Panc1 (cell line): ENCODE measurements around the gene KRT16. TPM values are rescaled to one million over a fixed set of nuclear protein-coding genes. Genes with fewer than 3 reads are reported as not detected.

ENCODE experiments used
- ATAC-seq: fragments of 200-7000 bp; cut with Tn5 transposase; 2 replicates; pipeline ENCODE4 v1.9.1; 2020; ENCODE audit warnings: mild to moderate bottlenecking, moderate library complexity
- BruUV-seq: library from RNA; stranded (reverse); fragments of 400-500 nt; replicated peaks from 2 replicates; lab custom pipeline; 2021; lab: Mats Ljungman, UMichigan
- CTCF ChIA-PET: fragments of 300-600 bp; sonication (Branson Sonifier 250); formaldehyde crosslinking; loops from one replicate; lab custom pipeline; 2022; ENCODE audit warnings: antibody characterized with exemption; lab: Charles Lee
- POLR2A ChIA-PET: fragments of 300-600 bp; sonication (Branson Sonifier 250); formaldehyde crosslinking; loops from one replicate; lab custom pipeline; 2022; ENCODE audit warnings: antibody characterized with exemption; lab: Charles Lee
- DNase-seq: peaks from one replicate; pipeline ENCODE4 v3.0.0-alpha.2; 2010; ENCODE audit warnings: low read depth, low spot score
- H3K27ac ChIP-seq: 2 replicates; pipeline ENCODE4 v1.5.1; 2011; ENCODE audit warnings: mild to moderate bottlenecking, low read length, inconsistent platforms
- H3K27me3 ChIP-seq: fragments of 200-500 bp; sonication (Bioruptor generic); 2 replicates; pipeline ENCODE4 v1.6.0; 2014; ENCODE audit warnings: low read length, inconsistent platforms; ENCODE audit not compliant: control insufficient read depth, insufficient read depth
- H3K36me3 ChIP-seq: fragments of 200-500 bp; sonication (Bioruptor generic); 2 replicates; pipeline ENCODE4 v1.5.1; 2014; ENCODE audit warnings: inconsistent platforms, mild to moderate bottlenecking, low read length, moderate library complexity; ENCODE audit not compliant: control insufficient read depth, insufficient read depth
- H3K4me1 ChIP-seq: 2 replicates; pipeline ENCODE4 v1.5.1; 2011; ENCODE audit warnings: inconsistent platforms, mild to moderate bottlenecking, low read length, moderate library complexity; ENCODE audit not compliant: control insufficient read depth, insufficient read depth
- H3K4me3 ChIP-seq, 2 experiments: 2 replicates each; pipeline ENCODE4 v1.5.1; 2011 to 2012; ENCODE audit warnings: low read depth in 2 of 2, low read length in 2 of 2, mild to moderate bottlenecking in 2 of 2, inconsistent platforms in 1 of 2, moderate library complexity in 1 of 2
- H3K9me3 ChIP-seq: fragments of 200-500 bp; sonication (Bioruptor generic); 2 replicates; pipeline ENCODE4 v1.5.1; 2014; ENCODE audit warnings: low read depth, mild to moderate bottlenecking, inconsistent platforms, low read length, moderate library complexity; ENCODE audit not compliant: control insufficient read depth, insufficient read depth
- CTCF ChIP-seq: fragments of 450-650 bp; IDR thresholded peaks from 2 replicates; pipeline ENCODE4 v1.5.1; 2017; ENCODE audit warnings: mild to moderate bottlenecking
- POLR2AphosphoS5 ChIP-seq: IDR thresholded peaks from 2 replicates; pipeline ENCODE4 v1.6.1; 2012; ENCODE audit warnings: mild to moderate bottlenecking, low read depth, low read length, moderate library complexity
- REST ChIP-seq, 2 experiments: IDR thresholded peaks; 2 replicates each; pipeline ENCODE4 v1.6.1; 2011 to 2012; ENCODE audit warnings: low read depth in 2 of 2, control low read depth in 1 of 2, low read length in 1 of 2, mild to moderate bottlenecking in 1 of 2, moderate library complexity in 1 of 2; ENCODE audit not compliant: insufficient read depth in 1 of 2
- SIN3A ChIP-seq: IDR thresholded peaks from 2 replicates; pipeline ENCODE4 v1.6.1; 2012; ENCODE audit warnings: low read depth, mild to moderate bottlenecking, low read length, moderate library complexity, borderline replicate concordance; ENCODE audit not compliant: insufficient read depth
- TCF7L2 ChIP-seq: IDR thresholded peaks from 2 replicates; pipeline ENCODE4 v1.6.1; 2011; ENCODE audit warnings: mild to moderate bottlenecking, low read depth, low read length, inconsistent platforms
- in situ Hi-C: cut with HindIII; loops from 2 replicates; pipeline ENCODE4 v1.10.0; 2016; ENCODE audit warnings: low sequenced_read_pairs, low pct_unique_long_range_greater_than_20kb
- intact Hi-C: fragments of 100-400 bp; cut with micrococcal nuclease; formaldehyde crosslinking; loops from one replicate; pipeline ENCODE4 v1.10.0; 2022; ENCODE audit not compliant: unreplicated experiment
- total RNA-seq: library from RNA; stranded (reverse); gene quantifications from one replicate; pipeline ENCODE4 v1.2.1, GENCODE V29; 2021; ENCODE audit not compliant: unreplicated experiment

The KRT16 gene
- total RNA-seq, 1 experiment from 2014 or later: 1.6 TPM

- ChIA-PET POLR2A (interaction anchor here (1.3 kb wide), 1 partner anchor 30 kb away, joined by 5 read pairs; the partner anchor contains the start of gene EIF1), CTCF (interaction anchor here (7.1 kb wide), 1 partner anchor 111 kb away, joined by 104 read pairs; no protein-coding TSS in a partner anchor)
- H3K9me3 ChIP-seq: no peaks in the 10 kb centered on the region
- H3K36me3 ChIP-seq: no peaks in the 10 kb centered on the region
- H3K4me1 ChIP-seq: peaks cover 16% of the 10 kb centered on the region
- in situ Hi-C loops: no loop called here
- no TSS peak for BruUV-seq
- DNase-seq (no peak), ATAC-seq (no peak)
- intact Hi-C loops: loop anchor here (10.0 kb wide), 2 partner anchors 285 to 335 kb away; no protein-coding TSS in a partner anchor
- H3K4me3 ChIP-seq: no peak overlapping the region
- no peak for TF ChIP-seq TCF7L2
- no peak for TF ChIP-seq POLR2AphosphoS5
- no peaks in the 10 kb centered on the region for H3K27me3 ChIP-seq
- 0 out of 2 replicates have a peak overlapping the region, but pooled peaks have one; percentile 36 for H3K27ac ChIP-seq
Measured at GRCh38 chr17:41659427-41660212, 47.1 kb upstream of the KRT16 start.

GRCh38 chr17:41658846-41659245 is 46.3 kb upstream of the KRT16 start:
- CTCF ChIA-PET: interaction anchor here (1.3 kb wide), 1 partner anchor 10 kb away, joined by 5 read pairs; no protein-coding TSS in a partner anchor
- POLR2A ChIA-PET: no interaction called here
- in situ Hi-C loops: no loop called here
- Histone ChIP-seq H3K36me3 (no peaks in the 10 kb centered on the region), H3K27ac (no peak overlapping the region), H3K27me3 (no peaks in the 10 kb centered on the region), H3K4me1 (peaks cover 12% of the 10 kb centered on the region), H3K9me3 (no peaks in the 10 kb centered on the region), H3K4me3 (no peak overlapping the region)
- TF ChIP-seq SIN3A (no peak), POLR2AphosphoS5 (no peak), TCF7L2 (no peak), REST (IDR thresholded peaks at IDR 0.05; ENCODE audit: insufficient read depth in 1 of 2, low read depth in 2 of 2, low read length in 1 of 2) (no peak), CTCF (no peak)
- BruUV-seq: no TSS peak
- ATAC-seq (no peak), DNase-seq (no peak)
- intact Hi-C loops: no loop called here
